NCI-H748 (cell line): ENCODE data around the gene KCNN2.

ENCODE experiments used
- DNase-seq: peaks from one replicate; lab custom pipeline; 2025; ENCODE audit not compliant: unreplicated experiment; lab: John Stamatoyannopoulos, UW

The KCNN2 gene

DNA sequence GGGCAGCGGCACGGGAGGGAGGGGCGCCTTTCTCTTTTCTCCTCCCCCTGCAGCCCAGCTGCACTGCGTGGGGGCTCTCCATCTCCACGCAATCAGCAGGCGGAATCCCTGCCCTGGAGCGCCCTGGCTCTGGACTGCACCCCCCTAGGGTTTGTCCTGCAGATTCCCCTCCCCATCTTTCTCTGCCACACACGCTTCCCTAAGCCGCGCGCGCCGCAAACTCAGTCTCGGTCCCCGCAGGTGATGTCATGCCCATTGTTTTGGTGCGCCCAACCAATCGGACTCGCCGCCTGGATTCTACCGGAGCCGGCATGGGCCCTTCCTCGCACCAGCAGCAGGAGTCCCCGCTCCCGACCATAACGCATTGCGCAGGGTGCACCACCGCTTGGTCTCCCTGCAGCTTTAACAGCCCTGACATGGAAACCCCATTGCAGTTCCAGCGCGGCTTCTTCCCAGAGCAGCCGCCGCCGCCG lies at the start of gene KCNN2:
TSS of gene KCNN2 (plus strand) at position 347 of the 473 bp plus-strand sequence. CDS start at position 417, 70 bp downstream.
- peak; percentile 94 for DNase-seq

DNA sequence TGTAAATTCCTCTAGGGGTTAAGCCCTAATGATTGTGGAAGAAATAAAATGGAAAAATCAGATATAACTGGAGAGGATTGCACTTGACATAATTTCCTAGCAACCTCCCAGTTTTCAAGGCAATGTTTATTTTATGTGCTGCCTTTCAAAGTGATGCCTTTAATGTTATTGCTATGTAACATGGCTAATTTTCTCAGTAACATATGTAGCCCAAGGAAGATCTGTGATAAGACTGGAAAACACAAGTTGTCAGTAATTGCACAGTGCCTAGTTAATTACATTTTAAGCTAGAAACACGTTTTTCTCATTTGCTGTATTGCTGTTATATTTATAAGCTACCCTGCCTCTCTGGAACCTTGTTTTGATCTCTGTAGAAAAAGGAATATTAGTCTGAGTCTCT lies 49.2 kb upstream of the KCNN2 start:
- DNase-seq, result no peak

DNA sequence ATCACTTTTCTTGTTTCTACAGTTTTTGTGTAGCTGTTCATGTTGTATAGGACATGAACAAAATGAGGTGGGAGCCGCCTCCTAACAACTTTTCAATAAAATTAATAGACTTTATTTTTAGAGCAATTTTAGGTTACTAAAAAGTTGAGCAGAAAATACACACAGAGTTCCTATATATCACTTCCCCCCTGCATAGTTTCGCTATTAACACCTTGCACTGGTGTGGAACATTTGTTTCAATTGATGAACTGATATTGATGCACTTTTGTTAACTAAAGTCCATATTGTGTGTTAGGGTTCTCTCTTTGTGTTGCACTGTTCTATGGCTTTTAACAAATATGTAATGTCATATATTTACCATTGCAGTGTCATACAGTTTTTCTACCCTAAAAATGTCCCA lies 47.8 kb upstream of the KCNN2 start:
- DNase-seq, result no peak

DNA sequence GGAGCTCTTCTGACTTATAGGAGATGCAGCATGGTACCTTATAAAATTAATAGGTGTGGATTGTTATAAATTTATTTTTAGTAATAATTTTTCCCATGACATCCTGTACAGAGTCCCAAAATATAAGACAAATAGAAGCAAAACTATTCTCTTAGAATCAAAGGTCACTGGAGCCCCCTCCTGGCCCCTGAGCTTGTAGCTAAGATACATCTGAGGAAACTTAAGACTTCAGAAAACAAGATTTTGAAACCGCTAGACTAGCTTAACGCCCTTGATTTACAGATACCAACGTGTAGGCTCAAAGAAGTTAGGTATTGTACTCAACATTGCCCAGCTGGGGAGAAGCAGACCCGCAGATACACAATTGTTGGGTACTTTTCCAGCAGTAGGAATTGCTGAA lies 45.7 kb upstream of the KCNN2 start:
- no peak for DNase-seq

DNA sequence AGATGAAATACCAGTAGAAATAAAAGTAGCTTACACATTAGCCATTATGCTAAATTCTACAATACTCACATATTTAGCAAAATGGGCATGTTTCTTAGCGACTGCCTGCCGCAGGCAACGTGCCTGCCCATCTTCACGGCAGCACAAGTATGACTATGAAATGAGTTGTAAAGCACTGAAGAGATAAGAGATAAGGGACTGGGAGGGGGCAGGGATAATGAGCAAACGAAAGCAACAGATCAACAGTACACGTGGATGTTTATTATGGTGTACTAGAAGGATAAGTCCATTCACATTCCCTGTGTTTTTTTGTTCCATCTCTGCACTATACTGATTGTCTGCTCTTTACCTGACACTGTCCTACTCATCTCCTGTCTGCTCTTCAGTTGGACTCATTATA lies 44.1 kb upstream of the KCNN2 start:
- DNase-seq, result no peak

DNA sequence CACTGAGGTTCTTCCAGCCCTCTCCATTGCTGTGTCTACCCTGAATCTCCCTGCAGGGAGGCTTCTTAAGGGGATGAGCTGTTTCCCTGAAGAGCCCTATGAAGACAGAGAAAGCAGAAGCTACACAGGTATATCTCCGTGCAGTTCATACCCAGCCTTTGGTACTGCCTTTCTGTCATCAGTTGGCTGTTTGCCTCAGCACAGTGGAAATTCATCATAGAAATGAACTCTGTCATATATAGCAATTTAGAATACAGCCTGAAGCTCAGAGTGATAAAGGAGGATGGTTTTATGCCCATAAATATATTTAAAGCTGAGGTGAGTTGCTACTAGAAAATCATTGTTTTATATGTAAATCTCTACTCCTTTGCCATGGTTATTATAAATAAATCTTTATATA lies 42.6 kb upstream of the KCNN2 start:
- no peak for DNase-seq

DNA sequence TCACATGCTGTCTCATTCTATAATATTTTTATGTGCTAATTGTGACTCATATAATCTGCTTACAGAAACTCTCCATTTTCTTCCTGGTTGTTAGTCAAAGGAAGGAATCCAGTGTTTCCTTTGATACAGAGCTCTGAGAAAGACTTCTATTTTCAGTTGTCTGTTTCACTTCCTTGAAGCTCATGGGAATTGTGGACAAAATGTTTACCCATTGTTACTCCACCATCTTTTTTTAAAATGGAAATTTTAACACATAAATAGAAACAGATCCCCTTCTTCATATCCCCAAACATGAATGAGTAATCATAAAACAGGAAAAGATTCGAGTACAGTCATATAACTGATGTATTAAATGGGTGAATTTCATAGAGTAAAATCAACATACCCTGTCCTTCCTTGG lies 42.0 kb upstream of the KCNN2 start:
- DNase-seq, result no peak

DNA sequence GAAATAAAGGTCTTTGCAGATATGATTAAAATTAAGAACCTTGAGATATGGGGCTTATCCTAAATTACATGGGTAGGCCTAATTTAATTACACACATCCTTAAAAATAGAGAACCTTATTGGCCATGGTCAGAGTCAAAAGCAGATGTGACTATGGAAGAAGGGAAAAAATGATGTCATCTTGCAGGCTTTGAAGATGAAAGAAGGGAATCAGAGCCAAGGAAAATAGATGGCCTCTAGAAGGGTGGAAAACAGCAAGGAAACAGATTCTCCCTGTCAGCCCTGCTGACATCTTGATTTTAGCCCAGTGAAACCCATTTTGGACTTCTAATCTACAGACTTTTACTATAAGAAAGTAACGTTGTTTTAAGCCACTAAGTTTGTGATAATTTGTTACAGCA lies 37.6 kb upstream of the KCNN2 start:
- no peak for DNase-seq

DNA sequence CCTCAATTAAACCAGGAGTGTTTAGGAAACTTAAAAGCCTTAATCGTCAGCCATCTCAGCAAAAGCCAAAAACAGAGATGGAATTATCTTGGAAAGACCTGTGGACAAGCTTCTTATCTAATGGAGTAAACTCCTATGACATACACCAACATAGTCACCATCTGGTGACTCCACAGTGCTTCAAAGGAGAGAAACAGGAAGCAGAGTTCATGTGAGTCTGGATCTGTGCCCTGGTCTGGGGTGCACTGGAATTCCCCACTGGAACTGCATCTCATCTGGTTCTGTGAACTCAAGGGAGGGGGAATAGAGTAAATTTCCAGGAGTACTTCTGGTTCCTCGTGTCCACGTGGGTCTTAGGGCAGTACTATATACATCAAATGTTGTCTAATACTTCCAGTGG lies 36.3 kb upstream of the KCNN2 start:
- no peak for DNase-seq

DNA sequence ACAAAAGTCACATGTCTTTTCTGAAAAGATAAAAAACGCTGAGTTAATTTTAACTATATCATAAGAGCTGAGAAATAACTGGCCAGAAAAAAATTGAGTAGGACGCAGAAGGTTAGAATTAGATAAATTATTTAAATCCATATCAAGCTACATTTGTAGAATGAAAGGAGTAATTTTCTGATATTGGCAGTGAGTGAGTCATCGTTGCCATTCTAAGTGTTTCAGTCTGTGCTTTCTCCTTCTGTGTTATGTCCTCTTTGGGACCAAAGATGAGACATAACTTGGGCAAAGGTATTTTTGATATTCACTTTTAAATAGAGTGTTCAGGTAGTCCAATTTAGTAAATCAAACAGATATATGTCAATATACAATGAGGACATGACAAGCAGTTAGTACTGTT lies 34.4 kb upstream of the KCNN2 start:
- DNase-seq, result no peak

DNA sequence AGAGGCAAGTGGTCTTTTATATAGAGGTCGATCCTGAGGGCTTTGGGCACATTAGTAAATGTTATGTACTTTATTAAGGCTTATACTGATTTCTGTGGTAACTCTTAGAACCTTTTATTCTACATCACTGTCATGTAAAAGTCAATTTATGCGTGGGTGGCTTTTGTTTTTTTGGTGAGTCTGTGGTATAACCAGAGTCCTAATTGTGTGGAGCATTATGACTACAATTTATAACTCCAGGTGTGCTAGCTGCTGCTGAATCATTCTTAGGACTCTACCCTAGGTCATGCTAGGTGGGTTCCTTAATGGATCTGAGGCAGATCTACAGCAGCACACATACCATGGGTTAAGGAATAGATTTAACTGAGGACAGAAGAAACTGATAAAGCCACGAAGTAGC lies 33.9 kb upstream of the KCNN2 start:
- no peak for DNase-seq

DNA sequence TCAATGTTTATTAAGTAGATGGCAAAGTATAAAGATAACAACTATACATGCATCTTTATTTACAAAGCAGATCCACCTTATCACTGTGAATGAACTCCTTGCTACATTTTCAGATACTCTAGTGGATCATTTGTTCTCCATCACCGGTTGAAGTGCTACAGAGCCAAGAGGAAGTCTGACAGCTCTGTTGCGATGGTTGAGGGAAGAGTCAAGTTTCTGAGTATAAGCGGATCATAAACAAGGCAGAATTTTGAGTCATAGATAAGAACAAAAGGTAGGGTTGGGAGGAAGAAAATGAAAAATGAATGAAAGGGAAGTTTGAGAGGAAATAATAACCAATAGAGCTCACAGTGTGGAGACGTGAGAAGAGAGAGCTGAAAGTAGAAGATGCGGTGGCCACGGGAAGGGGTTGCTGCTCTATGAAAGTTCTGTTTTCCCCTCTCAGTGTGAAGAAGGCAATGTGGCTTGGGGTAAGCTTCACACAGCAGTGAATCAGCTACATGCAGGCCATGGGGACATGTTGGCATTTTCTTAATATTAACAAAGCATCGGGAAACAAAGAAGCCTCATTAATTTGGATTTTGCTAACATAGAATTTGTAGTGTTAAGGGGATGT lies 30.8 kb upstream of the KCNN2 start:
- DNase-seq, result no peak

DNA sequence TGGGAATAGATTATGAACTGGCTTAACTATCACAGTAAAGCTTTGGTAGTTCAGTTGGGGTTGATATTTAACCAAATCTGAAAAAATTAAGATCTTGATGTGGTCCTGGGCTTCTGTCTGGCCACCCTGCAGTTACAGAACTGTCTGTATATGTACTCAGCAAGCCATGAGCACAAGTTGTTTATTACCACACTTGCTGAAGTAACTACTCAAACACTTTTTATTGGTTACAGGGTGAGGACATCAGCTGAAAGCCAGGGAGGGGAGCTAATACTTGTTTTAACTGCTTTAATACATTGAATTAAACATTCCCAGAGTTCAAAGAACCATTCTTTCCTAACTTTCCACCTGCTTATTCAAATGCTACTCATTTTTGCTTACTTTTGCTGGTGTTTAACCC lies 29.4 kb upstream of the KCNN2 start:
- DNase-seq, result no peak

DNA sequence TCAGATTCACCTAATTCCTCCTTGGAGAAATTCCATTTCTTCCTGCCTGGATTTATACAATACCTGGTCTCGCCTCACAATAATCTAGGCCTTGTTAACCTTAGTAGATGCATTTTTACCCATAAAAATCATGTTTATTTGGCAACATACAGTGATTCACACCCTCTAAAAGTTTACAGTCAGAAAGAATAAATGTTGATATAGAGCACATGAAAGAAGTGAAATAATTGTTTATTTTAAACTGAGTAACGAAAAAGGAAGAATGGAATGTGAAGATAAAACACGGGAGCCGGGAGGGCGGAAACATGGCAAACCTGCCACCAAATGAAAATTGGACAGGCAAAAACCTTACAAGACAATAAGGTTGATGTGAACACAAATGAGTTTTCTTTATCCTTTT lies 28.9 kb upstream of the KCNN2 start:
- no peak for DNase-seq

DNA sequence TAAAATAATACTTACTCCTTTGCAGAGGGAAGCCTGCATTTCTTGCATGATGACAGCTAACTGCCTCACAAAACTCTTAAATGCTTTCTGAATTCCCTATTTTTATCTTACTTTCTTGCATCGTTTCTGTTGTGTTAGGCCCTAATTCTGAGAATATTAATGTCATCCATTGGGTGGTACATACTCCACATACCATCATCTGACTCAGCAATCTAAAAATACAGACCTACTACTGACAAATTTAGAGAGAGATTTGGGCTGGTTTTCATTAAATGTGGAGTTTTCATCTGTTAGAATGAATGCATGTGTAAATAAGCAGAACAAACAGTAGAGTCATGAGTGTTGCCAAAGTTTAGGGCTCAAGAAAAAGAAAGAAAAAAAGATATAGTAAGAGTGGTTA lies 26.5 kb upstream of the KCNN2 start:
- DNase-seq, result no peak

DNA sequence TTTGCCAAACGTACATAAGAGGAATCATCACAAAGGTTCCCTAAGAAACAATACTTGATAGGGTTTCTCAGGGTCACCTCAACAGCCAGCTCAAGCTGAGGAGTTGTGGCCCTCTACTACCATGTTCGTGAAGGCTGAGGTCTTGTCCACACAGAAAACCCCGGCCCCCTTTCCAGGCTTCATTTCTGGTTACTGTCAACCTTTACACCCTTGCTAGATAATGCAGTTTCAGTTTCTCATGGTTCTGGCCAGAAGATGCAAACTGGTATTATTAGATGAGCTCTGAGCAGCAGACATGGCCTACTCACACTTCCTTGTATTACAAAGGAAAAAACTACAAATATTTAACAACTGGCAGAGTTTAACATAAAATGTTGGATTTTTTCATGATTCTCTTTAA lies 22.8 kb upstream of the KCNN2 start:
- no peak for DNase-seq

DNA sequence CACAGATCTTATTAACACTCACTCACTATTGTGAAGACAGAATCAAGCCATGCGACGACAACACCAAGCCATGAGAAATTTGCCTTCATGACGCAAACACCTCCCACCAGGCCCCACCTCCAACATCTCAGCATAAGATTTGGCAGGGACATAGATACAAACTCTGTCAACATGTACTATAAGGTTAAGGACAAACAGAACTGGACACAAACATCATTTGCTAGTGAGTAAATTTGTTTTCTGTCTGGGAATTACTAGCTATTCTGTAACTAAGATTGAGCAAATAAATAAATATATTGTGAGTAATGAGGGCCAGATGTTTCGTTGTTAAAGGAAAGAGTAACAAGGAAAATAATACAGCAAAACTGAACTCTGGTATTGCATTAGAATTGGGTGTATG lies 15.7 kb upstream of the KCNN2 start:
- no peak for DNase-seq

DNA sequence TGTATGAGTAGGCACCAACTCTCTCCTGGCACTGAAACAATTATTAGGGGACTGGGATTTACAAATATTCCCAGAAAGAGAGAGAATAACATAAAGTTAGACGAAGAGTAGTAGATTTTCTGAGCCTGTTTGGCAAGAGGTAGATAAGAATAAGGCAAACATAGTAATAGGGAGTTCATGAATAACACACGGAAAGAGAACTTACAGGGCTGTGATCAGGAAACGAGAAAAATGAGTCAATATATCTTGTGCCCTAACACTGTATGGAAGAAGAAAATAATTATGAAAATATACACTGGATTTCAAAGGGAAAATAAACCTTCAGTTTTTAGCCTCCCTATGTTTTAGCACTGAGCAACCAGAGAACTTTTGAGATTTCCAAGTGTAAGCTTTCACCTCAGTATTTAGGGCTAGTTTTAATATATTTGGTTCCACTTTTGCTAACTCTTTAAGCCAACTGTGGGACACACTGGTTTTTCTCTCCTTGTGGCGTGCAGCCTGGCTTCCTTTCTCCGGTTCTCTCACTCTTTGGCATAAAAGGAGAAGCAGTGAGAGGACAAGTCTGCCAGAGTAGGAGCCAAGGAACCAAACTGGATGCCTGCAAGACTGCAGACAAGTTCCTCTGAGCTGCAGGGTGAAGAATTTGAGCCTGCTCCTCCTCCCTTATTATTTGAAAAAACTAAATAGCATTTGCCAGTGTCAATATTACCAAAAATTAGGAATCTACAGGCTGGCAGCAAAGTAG lies 6.6 kb upstream of the KCNN2 start:
- no peak for DNase-seq

DNA sequence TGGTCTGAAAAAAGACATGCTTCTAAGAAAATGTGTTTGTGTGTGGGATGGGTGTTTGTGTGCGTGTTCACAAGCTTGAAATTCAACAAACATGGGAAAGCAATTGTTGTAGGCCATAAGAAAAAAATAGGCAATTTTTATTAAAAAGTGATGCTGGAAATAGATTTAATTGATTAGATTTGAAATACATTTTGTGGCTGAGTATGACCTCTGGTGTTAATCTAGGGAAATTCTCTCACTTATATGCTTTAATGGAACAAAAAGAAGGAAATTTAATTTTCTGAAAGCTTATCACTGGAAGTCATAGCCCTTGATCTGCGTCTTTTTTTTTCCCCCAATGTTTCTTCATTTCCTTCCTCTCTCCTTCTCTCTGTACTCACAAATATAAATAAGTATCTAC lies 3.5 kb upstream of the KCNN2 start:
- DNase-seq, result no peak

DNA sequence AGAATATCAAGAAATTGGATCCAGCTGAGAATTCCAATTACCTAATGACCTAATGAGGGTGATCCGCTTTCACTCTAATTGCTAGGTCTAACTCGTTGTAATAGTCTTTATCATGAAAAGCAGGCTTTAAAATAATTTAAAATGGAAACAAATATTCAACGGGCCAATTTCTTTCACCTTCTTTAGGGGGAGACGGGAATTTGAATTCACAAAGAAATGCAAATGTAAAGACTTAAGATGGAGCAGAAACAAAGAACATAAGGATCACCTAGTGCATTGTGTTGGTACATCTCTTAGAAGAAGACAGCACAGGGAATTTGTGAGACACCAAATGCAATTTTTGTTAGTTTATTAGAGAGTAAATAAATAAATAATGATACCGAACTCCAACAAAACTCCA lies 1.5 kb upstream of the KCNN2 start:
- DNase-seq, result peak; percentile 39

DNA sequence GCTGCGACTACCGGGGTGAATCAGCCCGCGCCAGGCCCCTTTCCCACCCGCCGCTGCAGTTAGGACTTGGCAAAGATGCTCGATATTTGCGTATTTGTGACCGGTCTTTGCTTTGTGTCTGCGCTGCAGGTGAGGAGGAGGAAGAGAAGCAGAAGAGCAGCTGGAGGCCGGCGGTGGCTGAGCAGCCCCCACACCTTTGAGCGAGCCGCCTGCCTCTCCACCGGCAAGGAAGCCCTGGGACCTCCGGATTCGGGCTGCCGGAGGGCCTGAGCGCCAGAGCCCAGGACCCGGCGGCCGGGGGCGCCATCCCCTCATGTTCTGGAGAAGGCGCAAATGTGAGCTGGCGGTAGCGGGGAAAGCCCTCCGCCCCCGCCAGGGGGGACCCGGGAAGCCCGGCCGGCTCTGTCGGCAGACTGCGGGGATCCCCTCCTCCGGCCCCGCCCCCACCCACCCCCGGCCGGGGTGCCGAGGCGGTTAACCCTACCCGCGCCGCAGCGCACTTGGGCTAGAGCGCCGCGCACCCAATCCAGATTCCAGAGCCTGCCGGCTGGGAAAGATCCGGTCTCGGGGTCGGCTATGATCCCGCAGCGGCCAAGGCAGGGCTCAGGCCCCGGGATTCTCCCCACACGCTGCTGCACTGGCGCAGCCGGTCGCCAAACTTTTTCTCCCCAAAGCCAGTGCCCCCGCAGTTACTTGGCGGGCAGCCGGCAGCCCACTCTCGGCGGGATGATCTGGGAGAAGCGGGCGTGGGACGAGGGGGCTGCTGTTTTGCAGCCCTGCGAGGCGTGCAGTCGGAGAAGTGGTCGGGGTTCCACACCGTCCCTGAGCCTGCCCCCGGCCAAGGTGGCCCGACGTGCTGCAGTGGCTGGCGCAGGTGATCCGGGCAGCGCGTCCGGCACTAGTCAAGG lies 800 bp upstream of the KCNN2 start:
- DNase-seq, result peak; percentile 61
